H1 (cell line): ENCODE data around the gene ICAM2. TPM values are rescaled to one million over a fixed set of nuclear protein-coding genes. Genes with fewer than 3 reads are reported as not detected.

Experiments used
- BRCA1 ChIP-seq: IDR thresholded peaks from 2 replicates; pipeline ENCODE4 v1.6.1; 2012; ENCODE audit warnings: low read depth, low read length, improper control_type of control experiment
- GTF2F1 ChIP-seq: IDR thresholded peaks from 2 replicates; pipeline ENCODE4 v1.6.1; 2012; ENCODE audit warnings: low read depth, low read length, improper control_type of control experiment, borderline replicate concordance
- KDM5A ChIP-seq: fragments of 200-600 bp; IDR thresholded peaks from 2 replicates; pipeline ENCODE4 v1.7.1; 2012; ENCODE audit warnings: mild to moderate bottlenecking, low read length, inconsistent platforms, mixed read lengths
- NANOG ChIP-seq: IDR thresholded peaks from 2 replicates; pipeline ENCODE4 v1.6.1; 2011; ENCODE audit warnings: low read length, low read depth, mild to moderate bottlenecking, inconsistent platforms; ENCODE audit not compliant: insufficient read depth, poor library complexity, severe bottlenecking
- POLR2A ChIP-seq, 2 experiments: IDR thresholded peaks; 1 replicate in 1 of 2; 2 replicates in 1 of 2; pipeline ENCODE4 v1.6.1; 2011; ENCODE audit warnings: low read depth in 2 of 2, low read length in 2 of 2, mild to moderate bottlenecking in 2 of 2; ENCODE audit errors: control extremely low read depth in 1 of 2
- RBBP5 ChIP-seq: IDR thresholded peaks from 2 replicates; pipeline ENCODE4 v1.7.1; 2012; ENCODE audit warnings: low read depth, mild to moderate bottlenecking, inconsistent platforms, low read length, moderate library complexity, borderline replicate concordance
- SAP30 ChIP-seq: fragments of 300-600 bp; sonication (generic); IDR thresholded peaks from 2 replicates; pipeline ENCODE4 v1.7.1; 2012; ENCODE audit warnings: low read length, moderate library complexity, mild to moderate bottlenecking, inconsistent platforms; ENCODE audit not compliant: insufficient read depth, insufficient replicate concordance
- SP2 ChIP-seq: IDR thresholded peaks from 2 replicates; pipeline ENCODE4 v1.6.1; 2012; ENCODE audit warnings: mild to moderate bottlenecking, low read length, inconsistent platforms
- TAF1 ChIP-seq: IDR thresholded peaks from 2 replicates; pipeline ENCODE4 v1.6.1; 2011; ENCODE audit warnings: mild to moderate bottlenecking, low read depth, low read length
- polyA plus RNA-seq, 7 experiments: library from polyadenylated mRNA; depleted of rRNA in 3 of 7; stranded (reverse) in 5 of 7; unstranded in 2 of 7; fragments of >200 nt in 5 of 7; fragments of 200-250 nt in 2 of 7; gene quantifications; 1 replicate in 5 of 7; 2 replicates in 1 of 7; 4 replicates in 1 of 7; pipeline versions ENCODE4 v1.2.1 to v1.2.3, GENCODE V29; 2011 to 2013; ENCODE audit warnings: missing spikeins in 2 of 7, mixed read lengths in 2 of 7
- total RNA-seq: library from RNA; stranded (reverse); fragmentation: NEBNext Ultra II Directional; extraction: Animal tissue kit (Norgen Biotek cat#: 25700); gene quantifications from 2 replicates; pipeline ENCODE4 v1.2.1, GENCODE V29; 2021

ICAM2 gene
- total and polyA plus RNA-seq, 2 of the 8 experiments (the other 6 are each of a cell fraction or from before 2014, with no cell fraction given), result 0.45 to 0.63 TPM

GRCh38 chr17:64055183-64056142 is 35.0 kb upstream of the ICAM2 start (continued):
- TF ChIP-seq NANOG, result no peak
- no peak for TF ChIP-seq GTF2F1
- no peak for TF ChIP-seq SAP30
- TF ChIP-seq TAF1, result no peak
- TF ChIP-seq BRCA1, result no peak
- TF ChIP-seq RBBP5, result no peak
- no peak for TF ChIP-seq POLR2A (IDR thresholded peaks at IDR 0.05; ENCODE audit: control extremely low read depth in 1 of 2, low read depth in 2 of 2, low read length in 2 of 2)
- no peak for TF ChIP-seq KDM5A
- TF ChIP-seq SP2, result no peak
